GM19328 (cell line): ENCODE measurements around the gene RPH3AL.

Experiments used
- ATAC-seq: cut with Tn5 transposase; IDR thresholded peaks from one replicate; pipeline ENCODE4 v1.9.1; 2021; ENCODE audit warnings: mild to moderate bottlenecking, moderate library complexity; ENCODE audit not compliant: unreplicated experiment

The RPH3AL gene

GRCh38 chr17:266219-266618 is 86.4 kb downstream of the RPH3AL start:
- no peak for ATAC-seq

DNA sequence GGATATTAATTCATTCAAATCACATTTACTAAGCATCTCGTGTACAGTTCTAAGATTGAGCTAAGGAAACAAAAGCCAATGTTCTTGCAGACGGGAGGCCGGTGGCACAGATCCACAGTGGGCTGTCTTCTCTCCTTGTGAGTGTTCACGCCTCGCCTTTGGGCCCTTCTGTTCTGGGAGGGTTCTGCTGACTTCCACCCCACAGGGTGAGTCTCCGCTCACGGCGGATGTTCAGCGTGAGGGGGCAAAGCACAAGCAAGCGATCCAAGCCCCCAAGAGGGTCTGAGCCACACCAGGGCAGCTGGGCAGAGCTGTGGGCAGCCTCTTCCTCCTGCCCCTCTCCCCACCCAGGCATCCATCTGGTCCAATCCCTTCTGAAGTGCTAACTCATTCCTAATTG is 86.9 kb downstream of the RPH3AL start:
- no peak for ATAC-seq

- ATAC-seq = no peak
These were observed 88.8 kb downstream of the RPH3AL start for GRCh38 chr17:263773-264172.

GRCh38 chr17:263271-263670 is 89.3 kb downstream of the RPH3AL start:
- no peak for ATAC-seq

GRCh38 chr17:261635-262034 is 91.0 kb downstream of the RPH3AL start:
- no peak for ATAC-seq

GRCh38 chr17:260944-261343 is 91.7 kb downstream of the RPH3AL start:
- no peak for ATAC-seq

GRCh38 chr17:260031-260791 is 92.4 kb downstream of the RPH3AL start:
- ATAC-seq = no peak

DNA sequence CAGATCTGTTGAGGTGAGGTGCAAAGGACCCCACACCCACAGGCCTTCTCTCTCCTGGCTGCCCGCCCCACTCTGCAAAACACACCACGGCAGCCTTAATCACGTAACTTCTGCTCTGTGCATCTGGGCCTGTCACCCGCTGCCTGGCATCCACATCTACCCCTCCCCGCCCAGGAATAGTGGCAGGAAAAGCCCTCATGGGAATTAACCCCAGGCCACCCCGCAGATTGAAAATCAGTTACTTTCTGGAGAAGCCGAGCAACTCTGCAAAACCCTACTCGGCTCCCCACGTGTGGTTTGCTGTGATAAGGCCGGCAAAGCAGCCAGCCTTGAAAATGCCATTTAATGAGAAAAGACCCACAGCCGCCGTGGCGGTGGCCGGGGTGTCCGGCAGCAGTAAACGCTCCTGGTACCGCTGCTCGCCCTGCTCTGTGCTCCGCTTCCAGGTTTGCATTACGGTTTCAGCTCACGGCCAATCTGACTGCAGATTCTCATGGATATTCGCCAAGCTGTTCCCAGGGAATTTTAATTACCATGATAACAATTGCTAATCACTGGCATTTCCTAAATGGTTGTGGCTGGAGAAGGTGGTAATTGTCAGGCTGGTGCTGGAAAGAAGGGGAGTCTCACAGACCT is 93.1 kb downstream of the RPH3AL start:
- ATAC-seq = no peak

- ATAC-seq = no peak
These were observed 93.7 kb downstream of the RPH3AL start for GRCh38 chr17:258906-259305.

- ATAC-seq = no peak
These were observed 94.4 kb downstream of the RPH3AL start for GRCh38 chr17:258045-258734.

- ATAC-seq = no peak
These were observed 99.3 kb downstream of the RPH3AL start for GRCh38 chr17:253091-253846.

DNA sequence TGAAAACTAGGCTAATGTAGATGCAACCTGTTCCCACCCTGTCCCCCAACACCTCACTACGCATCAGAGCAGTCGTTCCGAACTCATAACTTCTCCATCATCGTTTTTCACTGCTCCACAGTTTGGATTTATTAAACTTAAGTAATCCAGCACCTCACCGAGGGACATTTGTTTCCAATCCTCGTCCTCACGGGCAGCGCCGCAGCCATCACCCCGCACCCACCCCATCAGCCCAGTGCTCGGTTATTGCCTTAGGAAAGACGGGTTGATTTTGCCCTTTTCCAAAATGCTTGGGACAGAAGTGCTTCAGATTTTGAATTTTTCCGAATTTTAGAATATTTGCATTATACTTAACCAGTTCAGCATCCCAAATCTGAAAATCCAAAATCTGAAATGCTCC is 100.2 kb downstream of the RPH3AL start:
- ATAC-seq = no peak

DNA sequence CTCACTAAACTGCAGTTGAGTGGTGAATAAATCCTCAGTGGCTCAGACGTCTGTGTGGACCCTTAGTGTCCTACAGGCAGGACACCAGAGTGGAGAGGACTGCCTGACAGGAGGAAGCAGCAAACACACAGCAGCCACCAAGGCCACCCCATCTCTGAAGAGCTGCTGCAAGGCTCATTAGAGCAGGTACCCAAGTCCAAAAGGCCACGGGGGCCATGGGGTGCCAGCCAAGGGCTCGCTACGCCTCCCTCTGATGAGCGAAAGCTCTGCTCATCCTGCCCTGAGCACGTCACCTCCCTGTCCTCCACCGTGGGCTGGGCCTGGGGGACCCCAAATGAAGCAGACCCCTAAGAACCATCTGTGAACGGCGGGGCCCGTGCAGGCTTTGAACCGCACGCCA is 101.1 kb downstream of the RPH3AL start:
- no peak for ATAC-seq

DNA sequence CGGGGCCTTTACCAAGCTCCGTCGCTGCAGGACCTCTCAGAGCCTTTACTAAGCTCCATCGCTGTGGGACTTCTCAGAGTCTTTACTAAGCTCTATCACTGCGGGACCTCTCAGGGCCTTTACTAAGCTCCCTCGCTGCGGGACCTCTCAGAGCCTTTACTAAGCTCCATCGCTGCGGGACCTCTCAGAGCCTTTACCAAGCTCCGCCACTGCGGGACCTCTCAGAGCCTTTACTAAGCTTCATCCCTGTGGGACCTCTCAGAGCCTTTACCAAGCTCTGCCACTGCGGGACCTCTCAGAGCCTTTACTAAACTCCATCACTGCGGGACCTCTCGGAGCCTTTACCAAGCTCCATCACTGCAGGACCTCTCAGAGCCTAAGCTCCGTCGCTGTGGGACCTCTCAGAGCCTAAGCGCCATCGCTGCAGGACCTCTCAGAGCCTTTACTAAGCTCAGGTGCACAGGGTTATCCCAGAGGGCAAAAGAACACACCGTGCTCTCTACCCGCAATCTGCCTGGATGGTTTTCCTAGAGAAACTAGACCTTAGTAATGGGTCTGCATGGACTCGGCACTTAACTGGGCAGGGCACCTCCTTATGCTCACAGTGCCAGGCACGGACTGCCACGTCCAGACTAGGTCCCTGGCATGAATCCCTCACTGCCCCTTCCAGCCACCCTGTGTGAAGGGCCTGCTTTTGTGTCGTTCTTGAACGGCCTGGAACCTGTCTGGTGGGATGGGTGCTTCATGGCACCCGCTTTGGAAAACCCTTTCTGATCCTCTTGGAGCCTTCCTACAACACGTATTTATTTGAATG is 101.9 kb downstream of the RPH3AL start:
- ATAC-seq = no peak

DNA sequence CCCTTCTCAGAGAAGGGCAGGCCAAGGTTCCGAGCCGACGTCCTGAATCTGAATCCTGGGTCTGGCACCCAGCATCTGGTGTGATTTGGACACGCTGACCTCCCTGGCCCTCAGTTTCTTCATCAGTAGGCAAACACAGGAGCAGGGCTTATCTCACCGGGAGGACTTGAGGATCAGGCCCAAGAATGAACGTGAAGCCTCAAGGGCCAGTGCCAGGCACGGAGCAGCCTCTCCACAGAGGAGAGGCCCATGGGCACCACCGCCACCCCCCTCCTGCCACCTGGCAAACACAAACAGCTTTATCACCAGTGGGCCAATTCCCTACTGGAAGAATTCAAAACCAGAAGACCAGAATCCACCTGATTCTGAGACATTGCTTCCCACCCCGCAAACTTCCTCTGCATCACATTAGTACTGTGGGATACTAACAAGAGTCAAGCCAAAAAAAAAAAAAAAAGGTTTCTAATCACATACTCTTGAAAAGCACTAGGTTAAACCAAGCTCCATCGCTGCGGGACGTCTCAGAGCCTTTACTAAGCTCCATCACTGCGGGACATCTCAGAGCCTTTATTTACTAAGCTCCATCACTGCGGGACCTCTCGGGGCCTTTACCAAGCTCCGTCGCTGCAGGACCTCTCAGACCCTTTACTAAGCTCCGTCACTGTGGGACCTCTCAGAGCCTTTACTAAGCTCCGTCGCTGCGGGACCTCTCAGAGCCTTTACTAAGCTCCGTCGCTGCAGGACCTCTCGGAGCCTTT is 103.2 kb downstream of the RPH3AL start:
- ATAC-seq = no peak

DNA sequence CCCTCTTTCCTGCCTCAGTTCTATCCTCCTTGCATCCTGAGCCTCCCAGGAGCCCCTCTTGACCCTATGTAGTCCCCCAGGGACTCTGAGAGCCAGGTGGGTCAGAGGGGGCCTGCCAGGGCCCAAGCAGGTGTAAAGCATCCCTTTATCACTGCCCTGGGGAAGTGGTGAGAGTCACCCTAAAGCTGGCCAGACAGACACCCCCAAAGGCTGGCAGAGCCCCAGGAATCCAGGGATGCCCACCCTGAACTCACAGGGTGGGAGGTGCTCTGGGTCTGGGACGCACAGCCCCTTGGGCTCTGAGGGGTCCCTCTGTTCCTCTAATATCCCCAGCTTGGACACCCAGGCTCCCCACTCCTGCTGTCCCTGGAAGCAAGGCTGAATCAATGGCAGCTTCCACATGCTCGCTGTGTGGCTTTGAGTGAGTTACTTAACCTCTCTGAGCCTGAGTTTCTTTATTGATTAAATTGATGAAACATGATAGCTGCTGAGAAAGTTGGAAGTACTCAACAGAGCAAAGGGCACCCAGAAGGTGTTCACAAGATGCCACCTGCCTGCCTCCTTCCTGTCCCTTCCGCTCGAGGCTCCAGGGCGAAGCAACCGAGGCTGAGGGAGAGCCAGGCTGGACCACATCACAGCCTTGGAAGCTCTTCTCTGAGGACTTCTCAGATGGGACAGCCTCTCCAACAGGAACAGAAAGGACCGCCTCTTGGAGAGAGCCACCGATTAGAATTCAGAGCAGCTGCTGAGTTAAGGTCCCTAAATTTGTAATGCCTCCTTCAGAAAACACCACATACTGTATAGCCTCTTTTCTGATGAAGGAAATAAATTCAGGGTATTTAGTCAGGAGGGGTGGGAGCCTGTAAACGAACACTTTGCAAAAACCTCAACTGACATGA is 104.0 kb downstream of the RPH3AL start:
- ATAC-seq = no peak

- no peak for ATAC-seq
These were observed 104.8 kb downstream of the RPH3AL start for GRCh38 chr17:247767-248166.

- ATAC-seq = no peak
These were observed 105.7 kb downstream of the RPH3AL start for GRCh38 chr17:246851-247421.
